Measurements from ENCODE around the gene RORB.

Gene RORB

DNA sequence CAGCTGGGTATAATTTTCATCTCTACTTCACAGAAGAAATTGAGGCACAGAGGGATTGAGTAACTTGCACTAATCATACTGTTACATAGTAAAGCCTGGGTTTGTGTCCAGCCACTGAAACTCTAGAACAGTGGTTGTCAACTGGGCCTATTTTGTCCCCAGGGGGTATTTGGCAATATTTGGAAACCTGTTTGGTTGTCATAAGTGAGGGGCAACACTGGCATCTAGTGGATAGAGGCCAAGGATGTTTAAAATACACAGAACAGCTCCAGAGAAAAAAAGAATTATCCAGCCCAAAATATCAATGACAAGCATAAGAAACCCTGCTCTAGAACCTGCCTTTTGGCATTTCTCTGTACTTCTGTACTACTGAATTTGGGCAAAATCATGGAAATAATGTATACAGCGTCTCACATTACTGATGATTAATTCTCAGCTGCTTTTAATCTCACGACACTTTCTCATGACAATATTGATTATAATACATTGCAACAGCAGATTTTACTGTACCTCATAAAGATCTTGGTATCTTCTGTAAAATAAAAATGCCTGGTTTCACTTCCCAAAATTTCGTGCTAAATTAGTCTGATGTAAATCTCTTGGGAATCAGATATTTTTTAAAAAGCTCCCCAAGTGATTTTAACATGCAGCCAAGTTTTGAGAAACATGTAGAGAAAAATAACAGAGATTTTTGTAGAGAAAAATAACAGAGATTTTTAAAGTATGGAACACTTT lies 112.7 kb downstream of the RORB start:
- no peak for DNase-seq

DNA sequence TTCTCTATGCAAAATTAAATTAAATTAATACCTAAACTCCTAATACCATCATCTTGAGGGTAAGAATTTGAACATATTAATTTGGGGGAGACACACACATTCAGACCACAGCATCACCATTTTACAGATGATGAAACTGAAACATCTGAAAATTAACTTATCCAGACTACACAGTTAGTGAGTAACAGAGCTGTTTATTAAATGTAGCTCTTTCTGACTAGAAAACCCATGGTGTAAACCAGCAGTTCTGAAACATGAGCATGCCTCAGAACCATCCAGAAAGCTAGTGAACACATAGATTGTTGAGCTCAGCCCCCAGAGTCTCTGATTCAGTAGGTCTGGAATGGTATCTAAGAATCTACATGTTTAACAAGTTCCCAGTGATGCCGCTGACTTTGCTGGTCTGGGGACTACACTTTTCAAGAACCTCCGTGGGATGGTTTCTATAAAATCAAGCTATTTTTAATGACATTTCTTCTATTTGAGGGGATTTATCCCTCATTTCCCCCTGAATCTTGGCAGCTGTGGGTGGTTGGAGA lies 113.5 kb downstream of the RORB start:
- DNase-seq = no peak

DNA sequence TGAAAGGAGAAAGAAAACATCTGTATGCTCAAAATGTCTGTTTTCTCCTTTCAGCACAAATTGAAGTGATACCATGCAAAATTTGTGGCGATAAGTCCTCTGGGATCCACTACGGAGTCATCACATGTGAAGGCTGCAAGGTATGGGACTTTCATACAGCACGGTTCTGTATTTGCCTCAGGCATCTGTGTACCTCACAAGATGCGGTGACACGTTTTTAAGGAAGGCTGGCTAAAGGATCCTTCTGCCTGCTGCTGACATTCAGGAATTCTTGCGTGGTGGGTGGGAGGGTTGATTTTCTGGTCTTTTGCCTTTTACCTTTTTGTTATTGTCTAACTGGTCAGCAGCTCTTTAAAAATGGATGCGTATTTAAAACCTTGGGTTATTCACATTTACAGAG lies 133.1 kb downstream of the RORB start:
- DNase-seq = no peak

DNA sequence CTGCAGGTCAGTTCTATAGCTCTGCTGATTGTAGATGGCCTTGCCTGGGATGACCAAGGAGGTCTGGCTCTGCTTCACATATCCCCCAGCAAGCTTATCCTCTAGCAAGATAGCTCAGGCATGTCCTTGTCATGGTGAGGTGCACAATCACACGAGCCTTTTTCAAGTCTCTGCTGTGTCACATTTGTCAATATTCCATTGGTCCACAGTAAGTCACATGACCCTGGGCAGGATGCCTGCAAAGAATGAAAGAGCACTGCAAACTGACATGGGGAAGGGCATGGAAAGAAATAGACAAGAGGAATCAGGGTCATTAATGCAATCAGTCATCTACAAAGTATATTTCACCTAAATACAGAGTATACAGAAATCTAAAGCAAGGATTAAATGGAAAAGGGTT lies 142.0 kb downstream of the RORB start:
- DNase-seq = no peak

DNA sequence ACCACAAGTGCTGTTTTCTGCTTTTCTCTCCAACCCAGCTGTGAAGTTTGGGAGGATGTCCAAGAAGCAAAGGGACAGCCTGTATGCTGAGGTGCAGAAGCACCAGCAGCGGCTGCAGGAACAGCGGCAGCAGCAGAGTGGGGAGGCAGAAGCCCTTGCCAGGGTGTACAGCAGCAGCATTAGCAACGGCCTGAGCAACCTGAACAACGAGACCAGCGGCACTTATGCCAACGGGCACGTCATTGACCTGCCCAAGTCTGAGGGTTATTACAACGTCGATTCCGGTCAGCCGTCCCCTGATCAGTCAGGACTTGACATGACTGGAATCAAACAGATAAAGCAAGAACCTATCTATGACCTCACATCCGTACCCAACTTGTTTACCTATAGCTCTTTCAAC lies 145.2 kb downstream of the RORB start:
- DNase-seq = no peak

DNA sequence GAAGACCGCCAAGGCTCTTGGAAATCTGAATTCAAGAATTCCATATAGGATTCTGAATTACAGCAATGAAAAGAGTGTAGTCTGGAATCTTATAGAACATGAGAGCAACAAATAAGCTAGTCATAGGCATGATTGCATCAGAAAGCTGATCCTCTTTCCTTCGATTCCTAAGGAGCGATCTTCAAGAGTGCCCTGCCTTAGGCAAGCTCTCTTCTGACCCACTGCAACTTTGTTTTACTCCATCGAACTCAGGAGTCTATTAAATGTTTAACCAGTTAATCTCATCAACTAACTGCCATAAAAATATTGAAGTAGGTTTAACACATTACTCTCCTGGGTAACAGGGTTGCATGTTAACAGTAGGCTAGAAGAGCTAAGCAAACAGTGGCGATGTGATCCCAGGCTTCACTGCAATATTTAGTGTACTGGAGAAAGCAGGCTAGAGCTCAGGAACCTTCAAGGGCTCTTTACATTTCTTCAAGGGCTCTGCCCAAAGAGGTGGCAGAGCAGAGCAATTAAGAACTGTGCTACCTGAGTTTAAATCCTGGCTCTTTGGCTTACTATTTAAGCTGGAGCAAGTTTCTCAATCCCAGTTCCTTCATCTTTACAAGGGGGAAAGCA lies 146.3 kb downstream of the RORB start:
- DNase-seq = no peak

DNA sequence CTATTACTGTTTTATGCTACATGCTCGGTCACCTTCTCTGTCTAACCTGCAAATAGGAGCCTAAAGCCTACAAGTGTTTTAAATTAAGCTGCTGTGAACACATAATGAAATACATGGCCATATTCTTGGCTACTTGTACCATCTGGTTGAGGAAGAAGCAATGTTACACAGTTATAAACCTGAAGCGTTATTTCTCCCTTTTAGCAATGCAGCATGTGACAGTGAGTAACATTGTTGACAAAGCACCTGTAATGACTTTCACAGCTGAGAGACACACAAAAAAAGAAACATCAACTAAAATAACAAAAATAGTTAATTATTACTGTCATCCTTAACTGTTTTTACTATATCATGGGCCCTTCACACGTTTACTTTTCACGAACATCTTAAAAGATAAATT lies 146.9 kb downstream of the RORB start:
- no peak for DNase-seq

DNA sequence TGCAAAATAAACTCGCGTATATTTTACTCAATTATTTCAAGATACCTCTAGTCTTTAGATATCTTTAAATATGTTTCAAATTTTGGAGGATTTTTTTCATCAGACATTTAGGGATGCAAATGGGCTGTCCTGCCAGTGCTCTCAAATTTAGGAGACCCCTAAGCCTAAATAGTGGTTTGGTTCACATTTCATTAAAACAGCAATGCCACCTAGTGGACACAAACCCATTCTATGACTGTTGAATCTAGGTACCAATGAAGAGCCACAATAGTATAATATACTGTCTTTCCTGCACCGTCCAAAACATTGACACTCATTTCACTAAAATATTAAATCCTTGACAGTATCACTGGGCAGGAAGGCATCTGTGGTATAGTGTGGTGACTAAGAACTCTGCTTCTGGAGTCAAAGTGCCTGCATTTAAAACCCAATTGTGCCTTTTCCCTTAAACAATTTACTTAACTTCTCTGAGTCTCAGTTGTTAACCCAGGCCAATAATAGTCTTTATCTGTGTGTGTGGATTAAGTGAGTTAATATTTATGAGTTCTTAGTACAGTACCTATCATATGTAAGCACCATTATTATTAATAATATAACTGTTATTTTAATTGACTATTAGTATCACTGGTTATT lies 148.0 kb downstream of the RORB start:
- DNase-seq = no peak

DNA sequence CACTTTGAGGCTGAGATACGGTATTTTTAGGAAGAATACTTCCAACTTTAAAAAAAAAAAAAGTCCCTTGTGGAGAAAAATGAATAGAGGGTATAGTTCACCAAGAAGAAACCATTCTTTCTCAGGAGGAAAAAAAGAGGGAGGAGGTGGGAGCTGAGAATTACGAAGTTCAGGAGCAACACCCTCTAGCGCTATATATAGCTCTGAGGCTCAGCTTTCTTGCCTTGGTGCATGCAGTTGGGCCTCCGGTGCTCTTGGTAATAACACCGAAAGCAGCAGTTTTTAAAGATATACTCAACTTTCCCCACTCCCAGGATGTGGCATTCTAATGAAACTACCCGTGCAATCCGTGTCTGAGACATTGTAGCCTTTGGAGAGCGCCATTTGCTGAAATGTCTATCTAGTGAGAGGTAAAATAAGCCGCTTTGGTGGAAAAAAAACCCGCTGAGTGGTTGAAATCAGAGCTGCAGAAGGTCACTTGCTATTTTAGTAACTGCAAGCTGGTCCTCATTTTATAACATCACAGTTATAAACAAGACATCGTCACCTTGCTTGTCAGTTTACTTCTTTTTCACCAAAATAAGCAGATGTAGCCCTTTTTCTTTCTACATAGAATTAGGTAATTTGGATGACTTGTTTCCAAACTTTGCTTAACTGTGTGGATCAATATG lies 156.4 kb downstream of the RORB start:
- no peak for DNase-seq

DNA sequence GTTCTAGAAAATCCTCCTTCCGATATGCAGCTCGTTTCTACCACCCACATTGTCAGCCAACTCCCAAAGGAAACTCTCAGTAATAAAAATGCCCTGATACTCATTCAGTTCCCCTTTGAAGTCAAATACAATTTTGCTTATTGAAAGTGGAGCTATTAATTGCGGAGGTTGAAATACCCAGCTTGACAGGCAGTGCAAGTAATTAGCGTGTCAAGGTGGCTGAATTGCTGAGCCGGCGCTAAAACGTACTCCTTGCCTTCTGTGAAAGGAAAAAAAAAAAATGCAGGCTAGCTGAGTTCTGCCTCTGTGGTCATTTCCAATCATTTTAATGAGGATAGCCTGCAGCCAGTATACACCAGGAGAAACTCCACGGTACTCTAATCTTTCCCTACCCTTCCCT lies 165.5 kb downstream of the RORB start:
- DNase-seq = no peak

DNA sequence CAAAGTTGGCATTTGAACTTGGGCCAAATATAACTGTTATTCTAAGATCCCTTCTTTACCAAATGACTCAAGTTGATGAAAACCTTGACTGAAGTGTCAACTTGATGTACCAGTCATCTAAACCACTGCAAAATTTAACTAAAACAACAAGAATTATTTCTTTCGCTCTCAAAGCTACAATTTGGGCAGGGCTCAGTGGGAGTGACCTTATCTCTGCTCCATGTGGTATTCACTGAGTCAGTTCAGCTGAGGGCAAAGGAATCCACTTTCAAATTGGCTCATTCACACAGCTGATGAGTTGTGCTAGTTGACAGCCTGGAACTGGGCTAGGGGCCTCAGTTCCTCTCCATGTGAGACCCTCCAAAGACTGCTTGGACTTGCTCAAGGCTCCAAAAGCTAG lies 166.3 kb downstream of the RORB start:
- DNase-seq = no peak

DNA sequence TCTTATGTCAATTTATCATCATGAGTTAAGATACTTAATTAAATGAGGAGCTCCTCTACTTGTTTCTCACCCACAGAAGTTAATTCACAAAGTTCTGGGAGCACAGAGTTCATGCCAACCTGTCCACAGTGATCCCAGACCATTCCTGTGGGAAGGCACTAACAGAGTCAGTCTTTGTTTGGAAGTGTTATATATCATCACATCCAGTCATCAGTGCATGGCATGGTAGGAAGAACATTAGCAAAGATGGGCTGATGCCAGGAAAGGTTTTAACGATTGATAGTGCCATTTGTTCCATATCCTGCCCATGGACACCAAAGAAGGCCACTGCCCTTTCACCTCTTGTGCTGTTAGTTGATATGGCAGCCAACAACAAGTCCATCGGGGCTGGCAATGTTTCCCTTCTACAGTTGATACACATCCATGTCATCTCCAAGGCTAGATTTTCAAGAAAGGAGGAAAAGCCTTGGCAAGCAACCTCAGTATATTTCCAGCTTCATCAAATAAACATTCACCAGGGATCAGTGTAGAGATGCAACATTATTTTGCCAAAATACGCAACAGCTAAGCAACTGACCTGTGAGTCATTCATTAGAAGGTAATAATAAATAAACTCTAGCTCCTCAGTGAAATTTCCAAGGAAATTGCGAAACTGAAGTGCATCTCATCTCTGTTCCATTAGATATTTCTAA lies 169.6 kb downstream of the RORB start:
- DNase-seq = no peak

DNA sequence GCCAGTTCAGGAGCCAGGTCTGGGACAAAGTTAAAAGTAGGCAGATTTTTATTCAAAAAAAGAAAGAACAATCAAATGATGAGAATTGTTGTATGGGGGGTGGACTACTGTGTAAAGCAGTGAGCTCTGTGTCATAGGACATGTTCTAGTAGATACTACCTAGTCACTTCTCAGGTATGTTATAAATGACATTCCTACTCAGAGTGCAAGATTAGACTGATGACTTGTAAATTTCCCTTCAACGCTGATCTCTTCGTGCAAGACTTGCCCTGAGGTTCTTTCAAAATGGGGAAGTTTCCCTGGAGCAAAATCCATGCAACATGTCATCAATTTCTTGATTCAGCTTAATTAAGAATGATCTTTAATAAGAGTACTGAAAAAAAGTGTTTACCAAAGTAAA lies 175.1 kb downstream of the RORB start:
- DNase-seq = no peak

DNA sequence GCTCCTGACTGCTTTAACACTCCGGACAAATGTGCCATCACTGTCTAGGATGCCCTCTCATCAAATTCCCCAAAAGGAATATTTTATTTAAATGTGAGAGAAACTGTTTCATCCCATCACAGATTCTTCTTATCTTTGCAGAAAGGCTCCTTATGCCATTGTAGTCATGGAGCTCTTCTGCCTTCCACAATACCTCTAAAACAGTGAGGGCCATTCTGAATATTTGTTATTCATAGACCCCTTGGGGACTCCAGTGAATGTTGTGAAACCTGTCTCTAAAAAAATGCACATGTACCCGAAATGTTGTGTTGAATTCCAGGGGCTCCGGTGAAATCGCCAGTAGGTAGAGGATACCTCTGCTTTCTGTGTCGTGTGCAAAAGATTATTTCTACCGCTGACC lies 176.9 kb downstream of the RORB start:
- no peak for DNase-seq

DNA sequence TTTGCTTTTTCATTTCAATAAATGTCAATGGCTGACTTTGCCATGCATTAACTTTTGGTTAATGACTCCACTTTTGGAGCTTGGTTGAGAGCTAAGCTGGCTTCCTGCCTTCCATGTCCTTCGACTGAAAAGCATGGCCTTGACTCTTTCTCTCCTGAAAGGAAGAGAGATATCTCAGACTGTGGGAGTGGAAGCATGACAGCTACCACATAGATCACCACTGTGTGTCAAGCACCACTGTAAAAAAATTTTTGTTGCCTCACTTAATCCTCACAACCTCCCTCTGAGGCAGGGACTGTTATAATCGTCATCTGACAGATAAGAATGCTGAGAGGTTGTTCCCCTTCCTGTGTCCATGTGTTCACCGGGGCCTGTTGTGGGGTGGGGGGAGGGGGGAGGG lies 184.8 kb downstream of the RORB start:
- DNase-seq = no peak

DNA sequence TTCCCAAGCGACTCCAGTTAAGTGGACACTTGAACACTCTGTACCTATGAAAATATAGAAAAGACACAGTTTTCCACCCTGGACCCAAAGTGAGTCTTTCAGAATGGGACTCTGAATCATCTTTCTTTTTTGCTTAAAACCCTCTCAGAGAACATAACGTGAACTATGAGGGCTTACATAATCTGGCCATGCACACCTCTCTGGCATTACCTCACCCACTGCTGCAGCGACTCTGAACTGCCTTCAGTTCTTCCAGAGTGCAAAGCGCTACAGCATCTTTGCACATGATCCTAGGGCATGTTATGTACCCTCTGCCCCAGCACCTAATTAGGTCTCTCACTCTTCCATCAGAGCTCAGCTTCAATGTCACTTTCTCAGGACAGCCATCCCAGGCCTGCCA lies 186.2 kb downstream of the RORB start:
- DNase-seq = no peak

DNA sequence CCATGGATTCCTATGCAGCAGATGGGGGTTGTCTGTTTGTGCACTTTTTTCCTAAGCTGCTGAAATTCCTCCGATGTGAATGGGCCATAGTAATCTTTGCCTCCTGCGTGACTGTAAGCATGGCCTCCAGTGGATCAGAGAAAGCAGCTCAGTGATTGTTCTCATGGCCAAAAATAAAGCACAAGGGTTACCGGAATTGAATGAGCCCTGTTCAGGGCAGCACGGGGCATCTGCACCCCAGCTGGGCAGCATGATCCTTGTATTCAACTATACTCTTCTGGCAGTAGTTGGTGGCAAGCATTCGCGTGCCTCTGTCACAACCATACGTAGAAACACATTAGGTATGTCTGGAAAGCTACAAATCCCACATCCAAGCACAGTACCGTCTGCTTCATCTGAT lies 193.9 kb downstream of the RORB start:
- no peak for DNase-seq

DNA sequence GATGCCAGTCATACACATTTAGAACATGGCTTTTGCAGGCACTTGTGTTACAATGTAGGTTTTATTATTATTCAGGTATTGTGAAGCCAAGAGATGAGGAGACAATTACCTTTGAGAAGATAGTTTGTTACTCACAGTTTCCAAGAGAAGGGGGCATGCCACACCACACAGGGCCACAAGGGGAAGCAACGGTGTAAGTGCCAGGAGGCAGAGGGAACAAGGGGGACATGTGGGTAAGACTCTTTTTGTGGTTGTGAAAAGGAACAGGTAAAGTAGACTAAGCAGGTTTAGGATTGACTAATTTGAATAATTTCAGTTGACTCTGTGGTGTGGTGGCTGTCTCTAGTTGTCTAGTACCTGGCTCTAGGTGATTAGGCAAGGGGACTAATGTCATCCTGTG lies 199.4 kb downstream of the RORB start:
- no peak for DNase-seq

DNA sequence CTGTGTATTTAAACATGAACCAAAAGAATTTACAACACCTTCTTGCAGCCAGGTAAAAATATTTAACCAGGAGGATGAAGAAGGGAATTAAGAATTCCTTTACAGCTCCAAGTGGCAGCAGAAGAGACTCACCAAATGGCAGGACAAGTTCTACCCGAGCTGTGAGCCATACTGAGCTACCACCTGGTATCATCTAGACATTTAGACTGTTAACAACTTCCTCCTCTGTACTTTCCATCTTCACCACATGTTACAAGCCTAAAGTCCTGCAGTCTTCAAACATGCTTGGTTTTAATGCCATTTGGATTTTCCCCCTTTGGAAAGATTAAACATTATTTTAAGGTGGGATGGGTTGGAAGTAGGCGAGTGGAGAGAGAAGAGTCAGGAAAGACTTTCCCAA lies 200.4 kb downstream of the RORB start:
- no peak for DNase-seq

DNA sequence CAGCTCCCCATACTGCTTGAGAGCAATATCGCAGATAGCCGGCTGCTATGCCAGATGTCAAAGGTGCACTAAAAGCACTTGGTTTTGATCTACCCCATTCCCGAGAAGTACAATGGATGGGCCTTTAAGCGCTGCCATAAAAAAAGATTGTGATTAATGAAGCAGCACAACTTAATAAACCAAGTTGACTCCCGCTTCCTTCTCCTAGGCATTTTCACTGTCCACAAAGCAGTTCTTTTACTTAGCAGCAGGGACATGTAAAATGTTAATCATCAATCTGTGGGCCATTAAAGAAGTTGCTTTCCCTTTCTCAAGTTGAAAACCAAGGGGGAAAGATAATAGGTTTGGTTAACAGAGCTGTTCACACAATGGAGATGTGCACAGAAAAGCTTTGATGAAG lies 214.2 kb downstream of the RORB start:
- DNase-seq = no peak

DNA sequence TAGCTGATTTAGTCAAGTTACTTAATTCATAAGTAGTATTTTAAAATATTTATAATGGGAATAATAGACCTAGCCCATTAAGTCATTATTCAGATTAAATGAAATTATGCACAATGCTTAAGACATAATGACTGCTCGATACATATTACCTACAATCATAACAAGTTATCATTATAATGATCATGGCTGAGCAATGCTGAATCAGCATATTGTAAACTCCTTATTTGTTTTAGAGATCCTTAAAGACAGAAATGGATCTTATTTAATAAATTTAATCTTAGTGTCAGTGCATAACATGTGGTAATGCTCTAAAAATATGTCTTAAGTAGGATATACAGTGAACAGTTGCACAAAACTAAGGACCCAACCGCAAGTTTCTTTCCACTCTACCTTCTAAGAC lies 221.6 kb downstream of the RORB start:
- no peak for DNase-seq

DNA sequence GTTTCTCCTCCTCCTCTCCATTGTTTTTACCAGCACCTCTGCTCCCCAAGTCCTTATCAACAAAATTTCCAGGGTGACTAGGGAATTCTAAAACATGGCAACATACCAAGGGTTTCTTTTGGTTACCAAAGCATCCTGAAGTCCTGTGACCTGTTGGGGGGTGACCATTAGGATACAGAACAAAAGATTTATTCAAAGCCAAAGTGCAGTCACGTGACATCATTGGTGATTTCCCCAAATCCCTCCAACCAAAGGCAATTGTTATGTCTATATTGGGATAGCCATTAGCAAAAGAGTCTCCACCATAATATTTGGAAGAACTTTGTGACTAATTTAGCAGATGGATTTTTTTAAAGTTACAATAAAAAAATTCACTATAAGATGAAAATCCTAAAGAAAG lies 222.2 kb downstream of the RORB start:
- no peak for DNase-seq
